G401 (cell line): ENCODE data around the gene ARMC9. TPM values are rescaled to one million over a fixed set of nuclear protein-coding genes. Genes with fewer than 3 reads are reported as not detected.
"Not testable (repeated sequence)": the region's sequence is repeated elsewhere in the genome, so short reads cannot be mapped to it uniquely, and the experiment has no call there.

Source experiments
- DNase-seq: peaks from one replicate; pipeline ENCODE4 v3.0.0-alpha.2; 2015; ENCODE audit warnings: low spot score
- in situ Hi-C: cut with HindIII; loops from 2 replicates; pipeline ENCODE4 v1.10.0; 2016; ENCODE audit warnings: low sequenced_read_pairs, mixed read lengths
- total RNA-seq: library from RNA; depleted of rRNA; stranded (reverse); fragments of >200 nt; shearing (Covaris generic); gene quantifications from 2 replicates; pipeline ENCODE4 v1.2.3, GENCODE V29; 2014

The ARMC9 gene
- total RNA-seq, 1 experiment from 2014 or later, result 166 TPM

DNA sequence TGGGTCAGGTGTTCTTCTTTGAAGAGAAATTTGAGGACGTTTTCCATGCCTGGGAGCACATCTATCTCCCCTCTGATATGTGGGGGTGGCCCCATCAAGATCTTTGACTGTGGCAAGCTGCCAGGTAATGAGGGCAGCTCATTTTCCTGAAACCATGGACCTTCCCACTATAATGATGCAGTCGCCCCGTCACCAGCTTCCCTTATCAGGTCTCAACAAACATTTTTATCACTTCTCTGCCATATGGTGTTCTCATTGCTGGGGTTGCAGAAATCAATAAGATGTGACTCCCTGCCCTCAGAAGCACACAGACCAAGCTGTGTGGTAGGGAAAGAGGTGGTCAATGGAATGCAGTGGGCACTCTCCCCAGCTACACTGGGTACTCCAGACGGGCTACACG, 148.7 kb downstream of the ARMC9 start:
- in situ Hi-C loops, result no loop called here

DNA sequence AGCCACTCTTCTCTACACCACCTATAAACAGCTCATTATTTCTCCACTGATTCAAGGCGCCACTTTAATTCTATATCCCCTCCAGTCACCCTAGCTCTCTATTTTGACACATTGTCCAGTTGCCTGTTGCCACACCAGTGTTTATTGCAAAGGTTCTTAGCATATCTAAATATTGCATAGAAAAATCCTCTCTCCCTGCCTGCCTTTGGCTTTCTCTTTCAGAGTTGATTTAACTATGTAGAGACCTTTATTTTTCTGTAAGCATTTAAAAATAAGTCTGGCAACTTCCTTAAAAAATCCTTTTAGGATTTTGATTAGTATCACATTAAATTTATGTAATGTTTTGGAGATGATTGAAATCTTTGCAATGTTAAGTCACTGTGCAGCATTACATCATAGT, 149.2 kb downstream of the ARMC9 start:
- DNase-seq, result no peak
- in situ Hi-C loops, result no loop called here

More for the DNA sequence above, 148.7 kb downstream of the ARMC9 start:
- DNase-seq, result no peak

DNA sequence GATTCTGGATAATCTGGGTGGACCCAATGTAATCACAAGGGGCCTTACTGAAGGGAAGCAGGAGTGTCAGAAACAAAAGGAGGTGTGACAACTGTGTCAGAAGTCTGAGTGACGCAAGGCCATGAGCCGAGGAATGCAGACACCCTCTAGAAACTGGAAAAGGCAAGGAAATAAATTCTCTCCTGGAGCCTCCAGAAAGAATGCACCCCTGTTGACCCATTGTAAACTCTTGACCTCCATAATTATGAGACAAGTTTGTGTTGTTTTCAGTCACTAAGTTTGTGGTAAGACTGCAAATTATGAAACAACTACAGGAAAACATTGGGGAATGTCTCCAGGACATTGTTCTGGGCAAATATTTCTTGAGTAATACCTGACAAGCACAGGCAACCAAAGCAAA, 149.7 kb downstream of the ARMC9 start:
- no peak for DNase-seq
- in situ Hi-C loops, result no loop called here

DNA sequence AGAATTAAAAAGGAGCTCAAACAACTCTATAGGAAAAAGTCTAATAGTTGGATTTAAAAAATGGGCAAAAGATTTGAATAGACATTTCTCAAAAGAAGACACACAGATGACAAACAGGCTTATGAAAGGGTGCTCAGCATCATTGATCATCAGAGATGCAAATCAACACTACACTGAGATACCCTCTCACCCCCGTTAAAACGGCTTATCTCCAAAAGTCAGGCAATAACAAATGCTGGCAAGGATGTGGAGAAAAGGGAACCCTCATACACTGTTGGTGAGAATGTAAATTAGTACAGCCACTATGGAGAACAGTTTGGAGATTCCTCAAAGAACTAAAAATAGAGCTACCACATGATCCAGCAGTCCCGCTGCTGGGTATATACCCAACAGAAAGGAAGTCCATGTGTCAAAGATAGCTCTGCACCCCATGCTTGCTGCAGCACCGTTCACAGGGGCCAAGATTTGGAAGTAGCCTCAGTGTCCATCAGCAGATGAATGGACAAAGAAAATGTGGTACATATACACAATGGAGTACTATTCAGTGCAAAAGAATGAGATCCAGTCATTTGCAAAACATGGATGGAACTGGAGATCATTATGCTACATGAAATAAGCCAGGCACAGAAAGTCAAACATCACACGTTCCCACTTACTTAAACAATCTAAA, 150.4 kb downstream of the ARMC9 start:
- in situ Hi-C loops, result no loop called here
- no peak for DNase-seq

DNA sequence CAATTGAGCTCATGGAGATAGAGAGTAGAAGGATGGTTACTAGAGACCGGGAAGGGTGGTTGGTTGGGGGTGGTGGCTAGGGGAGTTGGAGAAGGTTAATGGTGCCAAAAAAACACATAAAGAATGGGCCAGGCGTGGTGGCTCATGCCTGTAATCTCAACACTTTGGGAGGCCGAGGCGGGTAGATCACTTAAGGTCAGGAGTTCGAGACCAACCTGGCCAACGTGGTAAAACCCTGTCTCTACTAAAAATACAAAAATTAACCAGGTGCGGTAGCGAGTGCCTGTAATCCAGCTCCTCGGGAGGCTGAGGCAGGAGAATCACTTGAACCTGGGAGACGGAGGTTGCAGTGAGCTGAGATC, 150.9 kb downstream of the ARMC9 start:
- DNase-seq, in situ Hi-C loops: not testable (repeated sequence)

DNA sequence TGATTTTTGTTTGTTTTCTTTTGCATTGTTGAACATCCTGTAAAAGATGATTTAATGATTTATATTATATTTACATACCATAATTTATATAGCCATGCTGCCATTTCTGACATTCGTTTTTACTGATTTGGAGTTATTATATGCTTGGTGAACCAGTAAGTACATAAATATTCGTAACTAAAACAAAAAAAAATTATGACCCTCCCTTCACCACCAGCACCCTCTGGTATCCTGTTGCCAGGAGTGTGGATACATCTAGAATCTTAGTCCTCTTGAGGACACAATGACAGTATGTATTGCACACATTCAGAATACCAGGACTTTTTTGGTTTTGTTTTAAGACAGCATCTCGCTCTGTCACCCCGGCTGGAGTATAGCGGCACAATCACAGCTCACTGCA, 153.2 kb downstream of the ARMC9 start:
- in situ Hi-C loops, result no loop called here

DNA sequence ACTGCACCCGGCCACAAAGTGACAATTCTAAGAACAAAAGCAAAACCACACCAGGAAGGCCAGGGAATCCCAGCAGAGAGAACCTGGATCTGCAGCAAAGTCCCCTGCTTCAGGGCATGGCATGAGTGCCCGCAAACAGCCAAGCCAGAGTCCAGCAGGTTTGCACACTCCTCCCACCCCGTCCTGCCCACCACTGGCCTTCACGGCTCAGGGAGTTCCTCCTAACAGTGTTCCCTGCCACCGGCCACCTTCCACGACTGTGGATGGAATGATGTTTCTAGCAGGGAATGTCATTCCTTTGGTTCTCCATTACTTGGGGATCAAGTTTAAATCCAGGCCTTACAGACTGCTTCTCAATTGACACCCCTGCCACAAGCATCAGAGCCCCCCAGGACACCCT, 155.0 kb downstream of the ARMC9 start:
- DNase-seq, result no peak
- in situ Hi-C loops, result no loop called here

More for the DNA sequence above, 153.2 kb downstream of the ARMC9 start:
- DNase-seq, result no peak

DNA sequence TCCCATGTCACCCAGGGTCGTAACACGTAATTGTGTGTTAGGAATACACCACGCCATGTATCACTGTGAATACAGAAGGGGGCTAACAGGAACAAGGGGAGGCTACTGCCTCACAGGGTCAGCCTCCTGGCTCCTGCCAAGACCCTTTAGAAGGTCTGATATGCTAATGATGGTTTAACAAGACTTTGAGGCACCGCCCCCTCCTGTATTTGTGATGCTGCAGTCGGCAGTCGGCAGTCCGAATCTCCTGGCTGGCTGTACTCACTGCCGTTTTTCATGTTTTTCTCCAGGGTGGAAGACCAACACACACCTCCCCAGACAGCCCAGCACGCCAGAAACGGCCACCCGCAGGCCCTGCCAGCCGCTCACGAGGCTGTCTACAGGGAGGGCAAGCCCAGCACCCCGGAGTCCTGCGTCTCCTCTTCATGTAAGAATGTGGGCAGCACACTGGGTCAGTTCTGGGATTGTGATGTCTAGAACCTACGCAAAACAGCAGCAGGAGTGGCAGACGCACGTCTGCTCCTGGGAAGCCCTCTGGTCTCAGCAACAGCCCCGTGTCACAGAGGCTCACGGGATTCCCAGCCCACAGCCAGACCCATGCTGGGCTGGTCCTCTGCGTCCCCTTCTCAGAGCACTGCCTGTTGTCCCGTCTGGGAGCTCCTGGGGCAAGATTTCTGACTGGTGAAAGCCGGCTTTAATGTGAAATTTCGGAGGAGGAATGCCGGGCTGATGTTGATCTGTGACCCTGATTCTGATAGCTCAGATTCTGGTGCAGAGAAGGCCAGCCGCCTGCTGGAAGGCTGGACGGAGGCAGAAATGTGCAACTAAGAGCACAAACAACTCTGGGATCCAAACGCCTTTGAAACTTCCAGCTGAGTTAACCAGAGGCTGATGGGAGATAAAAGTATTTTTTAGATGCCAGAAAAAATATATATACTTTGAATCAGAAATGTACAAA, 157.4 kb downstream of the ARMC9 start:
- no peak for DNase-seq
- in situ Hi-C loops, result no loop called here

DNA sequence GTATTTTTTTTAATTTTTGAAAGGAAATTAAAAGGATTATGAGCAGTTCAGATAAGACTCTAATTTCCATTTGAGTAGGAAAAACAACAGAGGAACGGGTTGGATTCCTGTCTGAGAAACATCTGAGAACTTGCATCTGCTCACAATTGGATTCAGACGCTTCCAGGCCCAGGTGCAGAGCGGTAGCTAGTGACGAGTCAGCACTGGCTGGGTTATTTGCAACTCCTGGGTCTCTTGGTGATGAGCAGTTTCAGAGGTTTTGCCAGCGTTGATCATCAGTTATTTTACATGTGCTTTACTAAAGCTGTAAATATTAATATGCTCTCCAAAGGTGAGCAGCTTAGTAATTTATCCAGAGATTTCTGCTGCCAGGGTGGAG, 158.0 kb downstream of the ARMC9 start:
- no peak for DNase-seq
- in situ Hi-C loops, result no loop called here

DNA sequence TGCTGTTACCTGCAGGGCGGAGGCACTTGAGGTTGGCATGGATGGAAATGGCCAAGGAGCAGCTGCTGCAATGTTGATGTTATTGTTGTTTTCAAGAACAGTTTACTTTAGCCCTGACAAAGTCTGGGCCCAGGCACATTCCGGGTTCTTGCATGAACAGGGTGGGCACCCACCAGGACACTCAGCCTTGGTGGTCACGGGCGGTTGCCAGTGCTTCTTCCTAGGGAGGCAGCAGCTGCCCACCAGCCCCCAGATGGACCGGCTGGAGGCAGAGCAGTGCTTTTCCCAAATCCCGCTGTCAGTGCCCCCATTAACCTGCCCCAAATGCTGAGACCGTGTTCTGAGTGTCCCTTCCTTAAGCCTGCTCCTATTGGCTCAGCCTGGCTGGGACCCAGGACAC, 158.6 kb downstream of the ARMC9 start:
- in situ Hi-C loops, result no loop called here

DNA sequence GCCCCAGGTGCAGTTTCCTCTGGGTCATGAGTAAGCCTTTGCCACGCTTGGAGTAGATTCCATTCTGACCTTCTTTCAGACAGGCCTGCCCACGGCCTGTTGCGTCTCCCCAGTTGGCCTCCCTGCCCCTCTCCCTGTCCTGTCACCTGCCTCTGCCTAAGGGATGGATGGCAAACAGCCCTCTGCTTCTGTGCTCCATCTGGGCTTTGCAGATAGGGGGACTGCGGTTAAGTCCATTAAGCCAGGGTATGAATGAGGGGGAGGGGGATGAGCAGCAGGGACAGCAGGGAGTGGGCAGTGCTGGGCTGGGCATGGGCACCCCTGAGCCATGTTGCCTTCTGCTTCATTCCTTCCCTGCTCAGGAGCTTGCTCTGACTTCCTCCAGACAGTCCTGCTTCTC, 159.5 kb downstream of the ARMC9 start:
- in situ Hi-C loops, result no loop called here
- DNase-seq, result no peak

More for the DNA sequence above, 158.6 kb downstream of the ARMC9 start:
- DNase-seq, result no peak

DNA sequence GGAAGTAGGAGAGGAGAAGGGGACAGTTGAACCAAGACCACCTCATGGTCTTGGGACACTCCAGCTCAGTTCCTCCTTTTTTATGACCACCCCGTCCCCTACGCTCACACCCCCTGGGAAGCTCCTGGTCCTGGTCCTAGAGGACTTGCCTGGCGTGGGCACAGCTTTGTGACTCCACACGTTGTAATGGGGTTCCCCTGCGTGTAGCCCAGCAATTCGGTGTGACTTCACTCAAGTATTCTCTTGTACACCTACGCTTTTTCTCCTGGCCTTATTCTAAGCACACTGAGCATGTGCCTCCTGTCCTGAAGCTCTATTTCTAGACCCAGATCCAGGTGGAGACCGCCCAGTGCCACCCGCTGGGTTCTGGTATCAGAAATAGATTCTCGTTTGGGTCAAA, 161.0 kb downstream of the ARMC9 start:
- no peak for DNase-seq
- in situ Hi-C loops, result no loop called here

DNA sequence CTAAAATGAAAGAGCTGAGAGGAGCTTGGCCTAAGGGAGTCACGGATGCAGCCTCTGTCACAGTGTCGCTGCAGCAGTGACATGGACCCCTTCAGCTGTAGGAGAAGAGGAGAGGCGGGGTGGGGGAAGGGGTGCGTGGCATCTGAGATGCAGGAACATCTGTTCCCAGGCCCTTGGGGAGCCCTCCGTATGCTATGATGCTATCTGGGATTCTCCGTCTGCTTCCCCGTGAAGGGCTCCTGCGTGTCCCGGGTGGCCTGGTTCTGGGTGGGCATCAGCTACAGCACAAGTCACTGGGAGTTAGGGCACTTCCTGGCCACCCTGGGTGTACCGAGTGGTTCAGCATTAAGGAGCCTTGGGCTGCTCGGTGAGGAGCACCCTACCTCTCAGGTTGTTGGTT, 161.5 kb downstream of the ARMC9 start:
- DNase-seq, result no peak
- in situ Hi-C loops, result no loop called here

DNA sequence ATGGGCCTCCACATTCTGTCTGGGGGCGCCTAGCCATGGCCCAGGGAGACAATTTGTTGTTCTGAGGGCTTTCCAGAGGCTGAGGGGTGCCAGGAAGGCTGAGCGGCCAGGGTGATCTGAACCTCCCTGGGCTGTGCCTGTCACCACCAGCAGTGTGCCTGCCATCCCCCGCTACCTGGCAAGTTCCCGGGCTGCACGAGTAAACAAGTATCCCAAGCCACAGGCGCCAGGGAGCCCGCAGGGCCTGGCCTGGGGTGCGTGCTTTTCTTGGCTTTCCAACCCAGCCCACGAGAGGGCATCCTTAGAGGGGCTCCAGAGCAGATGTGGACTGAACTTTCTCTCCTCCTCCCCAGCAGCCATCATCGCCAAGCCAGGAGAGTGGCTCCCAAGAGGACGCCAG, 162.0 kb downstream of the ARMC9 start:
- in situ Hi-C loops, result no loop called here
- no peak for DNase-seq

DNA sequence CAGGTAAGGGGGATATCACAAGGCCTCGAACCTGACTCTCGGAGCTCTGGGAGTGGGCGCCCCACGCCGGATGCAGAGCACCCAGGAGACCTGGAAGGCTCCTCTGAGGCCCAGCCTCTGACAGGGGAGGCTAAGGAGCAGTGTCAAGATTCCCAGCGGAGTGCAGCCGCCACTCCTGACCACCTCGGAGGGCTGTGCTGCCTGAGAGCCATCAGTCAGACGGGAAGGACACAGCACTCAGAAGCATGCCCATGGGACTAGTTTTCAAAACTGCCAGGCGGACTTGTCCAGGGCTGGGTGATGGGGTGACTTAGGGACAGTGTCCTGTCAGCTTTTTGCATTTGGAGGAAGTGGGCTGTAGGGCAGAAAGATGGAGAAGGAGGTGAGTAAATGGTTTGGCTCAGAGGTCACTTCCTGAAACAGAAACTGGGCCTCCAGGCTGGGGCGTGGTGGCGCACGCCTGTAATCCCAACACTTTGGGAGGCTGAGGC, 162.5 kb downstream of the ARMC9 start:
- DNase-seq, result no peak
- in situ Hi-C loops, result no loop called here

DNA sequence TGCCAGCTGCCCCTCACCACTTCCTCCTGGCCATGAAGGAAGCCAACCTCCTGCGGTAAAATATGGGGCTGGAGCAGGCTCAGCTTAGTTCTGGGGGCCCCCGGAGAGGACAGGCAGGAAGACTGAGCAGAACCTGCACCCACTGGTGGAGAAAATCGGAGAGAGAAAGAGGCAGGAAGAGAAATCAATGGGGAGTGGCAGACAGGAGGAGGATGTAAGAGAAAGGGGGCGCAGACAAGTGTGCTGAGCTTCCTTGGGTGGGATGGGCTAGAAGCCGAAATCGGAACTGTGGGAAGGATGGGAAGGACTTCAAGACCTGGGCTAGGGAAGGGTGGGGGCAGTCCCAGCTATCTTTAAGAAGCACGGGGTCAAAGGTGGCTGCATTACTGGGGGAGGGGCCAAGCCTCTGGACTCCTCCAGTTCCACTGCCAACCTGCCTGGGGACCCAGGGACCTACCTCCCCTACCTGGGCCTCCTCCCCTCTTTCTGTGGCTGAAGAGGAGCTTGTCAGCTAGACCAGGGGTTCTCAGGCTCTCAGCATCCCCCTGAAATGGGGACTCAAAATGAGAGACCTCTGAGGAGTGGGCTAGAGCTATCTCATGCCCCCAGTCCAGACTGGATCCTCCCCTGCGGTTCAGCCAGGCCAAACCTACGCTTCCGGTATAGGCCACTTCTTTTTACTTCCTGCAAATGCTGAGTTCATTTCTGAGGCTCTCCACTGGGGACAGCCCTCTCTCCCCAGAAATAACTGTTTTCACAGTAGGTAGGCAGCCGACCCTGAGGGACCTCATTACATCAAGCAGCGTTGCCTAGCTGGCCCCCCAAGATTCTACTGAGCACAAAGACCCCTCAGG, 163.5 kb downstream of the ARMC9 start:
- DNase-seq, result no peak
- in situ Hi-C loops, result no loop called here

DNA sequence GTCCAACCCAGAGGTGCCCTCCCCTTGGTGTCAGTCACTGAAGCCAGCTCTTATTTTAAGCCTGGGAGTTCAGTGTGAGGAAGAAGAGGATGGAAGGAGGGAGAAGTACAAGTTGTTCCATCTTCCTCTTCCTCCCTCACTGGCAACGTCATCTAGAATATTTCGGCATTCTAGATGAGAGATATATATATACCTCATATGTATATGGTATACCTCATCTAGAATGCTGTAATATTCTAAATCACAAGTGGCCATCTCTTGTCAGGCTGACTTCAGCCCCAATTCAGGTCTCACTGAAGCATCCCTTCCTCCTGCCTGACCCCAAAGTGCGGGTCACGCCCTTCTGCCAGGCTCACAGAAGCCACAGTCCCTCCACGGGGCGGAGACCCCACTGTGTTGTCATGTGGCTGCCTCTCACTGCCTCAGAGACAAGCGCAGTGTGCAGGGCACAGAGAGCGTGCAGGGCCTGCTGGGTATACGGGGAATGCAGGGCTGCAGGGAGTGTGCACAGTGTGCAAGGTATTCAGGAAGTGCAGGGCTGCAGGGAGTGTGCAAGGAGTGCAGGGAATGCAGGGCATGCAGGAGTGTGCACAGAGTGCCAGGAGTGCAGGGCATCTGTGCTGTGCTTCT, 164.2 kb downstream of the ARMC9 start:
- no peak for DNase-seq
- in situ Hi-C loops, result no loop called here

DNA sequence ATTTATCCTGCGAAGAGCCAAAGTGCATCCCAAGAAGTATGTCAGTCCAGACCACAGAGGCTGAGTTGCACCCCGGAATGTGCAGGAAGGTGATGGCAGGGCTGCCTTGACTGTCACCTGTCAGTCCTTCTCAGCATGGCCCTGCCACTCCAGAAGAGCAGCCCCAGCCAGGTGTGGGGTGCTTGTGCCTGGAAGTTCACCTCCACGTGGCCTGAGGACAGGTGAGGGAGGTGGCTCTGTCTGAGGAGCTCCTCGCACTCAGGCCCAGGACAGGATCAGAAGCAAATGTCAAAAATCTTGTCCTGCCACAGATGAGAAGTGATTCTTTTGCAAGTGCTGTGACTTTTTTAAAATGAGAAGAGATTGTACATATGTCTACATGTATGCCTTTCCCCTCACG, 165.6 kb downstream of the ARMC9 start:
- in situ Hi-C loops, result no loop called here
- no peak for DNase-seq
